Astrocyte (in vitro differentiated cells and primary cell): Measurements from ENCODE around the gene RANBP3. TPM values are rescaled to one million over a fixed set of nuclear protein-coding genes. Genes with fewer than 3 reads are reported as not detected.

Source experiments
- DNase-seq: peaks from one replicate; pipeline ENCODE4 v3.0.0-alpha.2; 2010; ENCODE audit warnings: low read depth
- FAIRE-seq: peaks from 2 replicates; lab custom pipeline; 2011; peaks lifted over from hg19 to GRCh38; lab: Jason Lieb, UNC
- H2AFZ ChIP-seq: 2 replicates; pipeline ENCODE4 v1.6.0; 2012; ENCODE audit warnings: low read depth, low read length, inconsistent platforms
- H3K27ac ChIP-seq: 2 replicates; pipeline ENCODE4 v1.5.1; 2011; ENCODE audit warnings: low read depth, low read length, inconsistent platforms
- H3K27me3 ChIP-seq: 2 replicates; pipeline ENCODE4 v1.6.0; 2011; ENCODE audit warnings: low read length, inconsistent platforms; ENCODE audit not compliant: insufficient read depth
- H3K36me3 ChIP-seq: 2 replicates; pipeline ENCODE4 v1.5.1; 2011; ENCODE audit warnings: low read length, inconsistent platforms; ENCODE audit not compliant: insufficient read depth
- H3K4me1 ChIP-seq: 2 replicates; pipeline ENCODE4 v1.5.1; 2011; ENCODE audit warnings: low read length, inconsistent platforms; ENCODE audit not compliant: insufficient read depth
- H3K4me2 ChIP-seq: 2 replicates; pipeline ENCODE4 v1.6.0; 2012; ENCODE audit warnings: low read length, inconsistent platforms
- H3K4me3 ChIP-seq: 2 replicates; pipeline ENCODE4 v1.5.1; 2011; ENCODE audit warnings: low read depth, mild to moderate bottlenecking, low read length, inconsistent platforms; ENCODE audit not compliant: insufficient read depth
- H3K79me2 ChIP-seq: 2 replicates; pipeline ENCODE4 v1.6.0; 2012; ENCODE audit warnings: mild to moderate bottlenecking, low read length, inconsistent platforms; ENCODE audit not compliant: insufficient read depth
- H3K9ac ChIP-seq: 2 replicates; pipeline ENCODE4 v1.6.0; 2012; ENCODE audit warnings: mild to moderate bottlenecking, low read length, inconsistent platforms
- H3K9me3 ChIP-seq: 2 replicates; pipeline ENCODE4 v1.5.1; 2012; ENCODE audit warnings: low read depth, mild to moderate bottlenecking, low read length, inconsistent platforms; ENCODE audit not compliant: insufficient read depth
- H4K20me1 ChIP-seq: 2 replicates; pipeline ENCODE4 v1.6.0; 2012; ENCODE audit warnings: low read length, inconsistent platforms; ENCODE audit not compliant: insufficient read depth
- H3K27ac Mint-ChIP-seq: one replicate; pipeline ENCODE4 v1.8.0; 2021; ENCODE audit warnings: mild to moderate bottlenecking, mixed read lengths; ENCODE audit not compliant: unreplicated experiment
- H3K27me3 Mint-ChIP-seq: one replicate; pipeline ENCODE4 v1.8.0; 2021; ENCODE audit warnings: low read depth, mixed read lengths; ENCODE audit not compliant: unreplicated experiment
- H3K36me3 Mint-ChIP-seq: one replicate; pipeline ENCODE4 v1.8.0; 2021; ENCODE audit warnings: low read depth, mixed read lengths; ENCODE audit not compliant: unreplicated experiment
- H3K4me1 Mint-ChIP-seq: one replicate; pipeline ENCODE4 v1.8.0; 2021; ENCODE audit warnings: low read depth, mixed read lengths; ENCODE audit not compliant: unreplicated experiment
- H3K4me3 Mint-ChIP-seq: one replicate; pipeline ENCODE4 v1.8.0; 2021; ENCODE audit warnings: mild to moderate bottlenecking, moderate library complexity, mixed read lengths; ENCODE audit not compliant: unreplicated experiment
- H3K9me3 Mint-ChIP-seq: one replicate; pipeline ENCODE4 v1.8.0; 2021; ENCODE audit warnings: mild to moderate bottlenecking, mixed read lengths; ENCODE audit not compliant: unreplicated experiment
- EZH2 ChIP-seq: IDR thresholded peaks from 2 replicates; pipeline ENCODE4 v1.6.1; 2012; ENCODE audit warnings: mild to moderate bottlenecking, low read length, inconsistent platforms; ENCODE audit not compliant: insufficient read depth
- total RNA-seq: library from RNA; stranded (reverse); gene quantifications from 2 replicates; pipeline ENCODE4 v1.2.1, GENCODE V29; 2021
- TF ChIP-seq, protein P1 (sequence below): IDR thresholded peaks from 2 replicates; pipeline ENCODE4 v1.5.1; 2011; ENCODE audit warnings: low read depth, mild to moderate bottlenecking, inconsistent platforms, low read length, moderate library complexity; ENCODE audit not compliant: insufficient read depth

The RANBP3 gene
- total RNA-seq, 1 donor from 2014 or later: 70.5 TPM

DNA sequence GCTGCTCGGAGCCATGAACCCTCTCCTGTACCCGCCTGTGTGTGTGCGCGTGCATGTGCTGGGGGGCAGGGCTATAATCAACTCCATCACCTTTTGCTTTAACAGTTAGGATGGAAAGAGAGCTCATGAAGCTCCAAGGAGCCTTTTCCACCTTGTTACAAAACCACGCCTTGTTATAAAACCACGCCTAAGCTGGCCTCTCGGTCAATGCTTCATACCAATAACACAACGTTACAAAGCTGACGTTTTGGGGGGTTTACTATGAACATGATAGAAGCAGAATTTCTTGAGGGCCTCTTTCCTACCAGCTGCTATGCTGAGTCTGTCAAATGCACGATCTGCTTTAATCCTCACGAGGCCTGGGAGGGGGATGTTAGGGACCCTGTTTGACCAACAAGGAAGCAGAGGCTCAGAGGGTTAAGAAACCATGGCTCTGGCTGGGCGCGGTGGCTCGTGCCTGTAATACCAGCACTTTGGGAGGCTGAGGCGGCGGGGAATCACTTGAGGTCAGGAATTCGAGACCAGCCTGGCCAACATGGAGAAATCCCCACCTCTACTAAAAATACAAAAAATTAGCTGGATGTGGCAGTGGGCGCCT lies 52.0 kb downstream of the RANBP3 start:
- Histone ChIP-seq H3K79me2 (no peaks in the 10 kb centered on the region), H3K36me3 (peaks cover 38% of the 10 kb centered on the region), H3K27me3 (no peaks in the 10 kb centered on the region), H3K9ac (no peak overlapping the region), H3K9me3 (no peaks in the 10 kb centered on the region), H3K4me3 (no peak overlapping the region), H2AFZ (no peak overlapping the region), H3K4me2 (no peak overlapping the region), H4K20me1 (peaks cover 1% of the 10 kb centered on the region), H3K27ac (no peak overlapping the region), H3K4me1 (no peaks in the 10 kb centered on the region)
- DNase-seq (no peak), FAIRE-seq (no peak)
- Mint-ChIP-seq H3K4me1 (no peaks in the 10 kb centered on the region), H3K36me3 (peaks cover 13% of the 10 kb centered on the region), H3K4me3 (no peak overlapping the region), H3K9me3 (no peaks in the 10 kb centered on the region), H3K27me3 (no peaks in the 10 kb centered on the region), H3K27ac (no peak overlapping the region)
- TF ChIP-seq, protein P1, sequence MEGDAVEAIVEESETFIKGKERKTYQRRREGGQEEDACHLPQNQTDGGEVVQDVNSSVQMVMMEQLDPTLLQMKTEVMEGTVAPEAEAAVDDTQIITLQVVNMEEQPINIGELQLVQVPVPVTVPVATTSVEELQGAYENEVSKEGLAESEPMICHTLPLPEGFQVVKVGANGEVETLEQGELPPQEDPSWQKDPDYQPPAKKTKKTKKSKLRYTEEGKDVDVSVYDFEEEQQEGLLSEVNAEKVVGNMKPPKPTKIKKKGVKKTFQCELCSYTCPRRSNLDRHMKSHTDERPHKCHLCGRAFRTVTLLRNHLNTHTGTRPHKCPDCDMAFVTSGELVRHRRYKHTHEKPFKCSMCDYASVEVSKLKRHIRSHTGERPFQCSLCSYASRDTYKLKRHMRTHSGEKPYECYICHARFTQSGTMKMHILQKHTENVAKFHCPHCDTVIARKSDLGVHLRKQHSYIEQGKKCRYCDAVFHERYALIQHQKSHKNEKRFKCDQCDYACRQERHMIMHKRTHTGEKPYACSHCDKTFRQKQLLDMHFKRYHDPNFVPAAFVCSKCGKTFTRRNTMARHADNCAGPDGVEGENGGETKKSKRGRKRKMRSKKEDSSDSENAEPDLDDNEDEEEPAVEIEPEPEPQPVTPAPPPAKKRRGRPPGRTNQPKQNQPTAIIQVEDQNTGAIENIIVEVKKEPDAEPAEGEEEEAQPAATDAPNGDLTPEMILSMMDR: no peak
- no peak for TF ChIP-seq EZH2

DNA sequence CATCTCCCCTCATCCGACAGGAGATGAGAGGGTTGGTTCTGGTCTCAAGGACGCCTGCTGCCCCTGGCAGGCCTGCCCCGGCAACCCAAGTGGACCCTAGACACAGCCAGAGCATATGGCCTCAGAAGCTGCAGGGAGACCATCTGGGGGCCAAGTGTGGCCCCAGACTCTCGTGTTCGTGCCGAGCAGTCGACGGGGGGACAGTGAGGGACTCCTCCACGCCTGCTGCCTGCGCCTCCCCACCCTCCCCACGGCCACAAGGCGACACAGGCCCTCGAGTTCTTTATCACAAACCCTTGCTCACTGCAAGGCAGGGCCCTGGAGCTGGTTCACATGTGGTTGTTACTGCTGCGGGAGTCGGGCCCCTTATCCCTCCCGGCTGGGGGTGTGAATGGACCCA lies 54.6 kb downstream of the RANBP3 start:
- DNase-seq (no peak), FAIRE-seq (no peak)
- H3K79me2 ChIP-seq: no peaks in the 10 kb centered on the region
- peaks cover 26% of the 10 kb centered on the region for H3K36me3 ChIP-seq
- no peak overlapping the region for H3K4me3 ChIP-seq
- Mint-ChIP-seq H3K9me3 (no peaks in the 10 kb centered on the region), H3K27me3 (no peaks in the 10 kb centered on the region), H3K4me1 (no peaks in the 10 kb centered on the region), H3K36me3 (peaks cover 16% of the 10 kb centered on the region), H3K4me3 (no peak overlapping the region), H3K27ac (no peak overlapping the region)
- H4K20me1 ChIP-seq: no peaks in the 10 kb centered on the region
- H3K9ac ChIP-seq: no peak overlapping the region
- TF ChIP-seq, protein P1: no peak
- no peak for TF ChIP-seq EZH2
- no peaks in the 10 kb centered on the region for H3K4me1 ChIP-seq
- H2AFZ ChIP-seq: no peak overlapping the region
- H3K27ac ChIP-seq: no peak overlapping the region
- no peaks in the 10 kb centered on the region for H3K9me3 ChIP-seq
- no peak overlapping the region for H3K4me2 ChIP-seq
- no peaks in the 10 kb centered on the region for H3K27me3 ChIP-seq

DNA sequence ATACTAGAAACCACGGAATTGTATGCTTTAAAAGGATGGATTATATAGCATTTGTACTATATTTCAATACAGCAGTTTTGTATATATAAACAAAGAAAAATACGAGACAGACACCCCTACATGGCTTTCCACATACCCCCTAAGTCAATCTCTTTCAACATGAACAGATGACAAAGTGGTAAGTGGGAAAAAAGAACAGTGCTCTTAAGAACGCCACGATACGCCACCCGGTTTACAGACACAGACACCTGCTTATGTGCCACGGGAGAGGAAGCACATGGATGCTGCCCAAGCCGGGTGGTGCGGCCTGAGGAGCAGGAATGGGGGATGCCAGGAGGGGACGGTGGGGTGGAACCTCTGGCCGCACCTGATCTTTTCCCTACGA lies 55.8 kb downstream of the RANBP3 start:
- H3K9me3 Mint-ChIP-seq: no peaks in the 10 kb centered on the region
- no peak overlapping the region for H3K4me3 Mint-ChIP-seq
- H3K27me3 Mint-ChIP-seq: no peaks in the 10 kb centered on the region
- Histone ChIP-seq H4K20me1 (no peaks in the 10 kb centered on the region), H3K4me1 (no peaks in the 10 kb centered on the region), H3K4me2 (no peak overlapping the region), H3K79me2 (no peaks in the 10 kb centered on the region), H3K4me3 (no peak overlapping the region), H3K27ac (no peak overlapping the region), H3K9ac (no peak overlapping the region), H3K9me3 (no peaks in the 10 kb centered on the region), H2AFZ (no peak overlapping the region), H3K27me3 (no peaks in the 10 kb centered on the region), H3K36me3 (peaks cover 16% of the 10 kb centered on the region)
- no peak for DNase-seq
- FAIRE-seq: no peak
- no peak overlapping the region for H3K27ac Mint-ChIP-seq
- H3K4me1 Mint-ChIP-seq: no peaks in the 10 kb centered on the region
- TF ChIP-seq EZH2: no peak
- TF ChIP-seq, protein P1: no peak
- peaks cover 17% of the 10 kb centered on the region for H3K36me3 Mint-ChIP-seq
